ENCODE measurements around the gene PIM1.

Gene PIM1

DNA sequence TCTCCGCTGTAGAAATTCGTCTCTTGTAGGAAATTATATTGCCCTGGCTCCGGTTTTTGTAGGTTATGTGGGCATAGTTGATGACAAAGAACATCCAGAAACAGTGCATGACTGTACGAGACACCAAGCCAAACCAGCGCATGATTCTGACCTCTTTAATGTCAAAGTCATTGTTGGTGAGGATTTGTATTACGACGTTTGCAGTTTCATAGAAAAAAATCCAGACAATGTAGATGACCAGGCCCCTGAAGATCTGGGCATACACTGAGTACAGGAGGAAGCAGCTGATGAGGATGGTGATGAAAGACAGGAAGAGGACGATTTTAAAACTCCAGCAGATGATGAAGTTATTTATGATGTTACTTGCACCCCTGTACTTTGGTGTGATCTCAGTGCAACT, 48.6 kb downstream of the PIM1 start:
- in situ Hi-C loops (cut with HindIII; ENCODE audit: low sequenced_read_pairs), result no loop called here

DNA sequence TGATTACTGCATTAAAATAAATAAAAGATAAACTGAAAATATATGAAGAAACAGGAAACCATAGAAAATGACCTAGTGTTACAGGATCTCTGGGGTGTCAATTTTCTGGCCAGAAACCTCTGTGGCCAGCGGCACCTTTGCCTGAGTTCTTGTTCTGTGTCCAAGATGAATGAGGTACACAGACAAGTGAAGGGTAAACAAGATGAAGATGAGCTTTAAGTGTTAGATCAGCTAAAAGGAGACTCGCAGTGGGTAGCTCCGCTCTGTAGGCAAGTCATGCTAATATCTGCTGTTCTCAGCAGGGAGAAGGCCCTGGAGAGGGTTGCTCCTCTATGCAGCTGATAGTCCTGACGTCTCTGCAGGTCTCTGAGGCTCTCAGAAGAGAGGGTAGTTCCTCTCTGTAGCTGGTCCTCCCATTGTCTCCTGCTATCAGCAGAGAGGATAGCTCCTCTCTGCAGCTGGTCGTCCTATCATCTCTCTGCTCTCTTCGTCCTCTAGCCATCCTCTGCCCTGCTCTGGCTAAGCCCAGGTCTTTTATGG, 51.7 kb downstream of the PIM1 start:
- in situ Hi-C loops (cut with HindIII; ENCODE audit: low sequenced_read_pairs), result no loop called here

DNA sequence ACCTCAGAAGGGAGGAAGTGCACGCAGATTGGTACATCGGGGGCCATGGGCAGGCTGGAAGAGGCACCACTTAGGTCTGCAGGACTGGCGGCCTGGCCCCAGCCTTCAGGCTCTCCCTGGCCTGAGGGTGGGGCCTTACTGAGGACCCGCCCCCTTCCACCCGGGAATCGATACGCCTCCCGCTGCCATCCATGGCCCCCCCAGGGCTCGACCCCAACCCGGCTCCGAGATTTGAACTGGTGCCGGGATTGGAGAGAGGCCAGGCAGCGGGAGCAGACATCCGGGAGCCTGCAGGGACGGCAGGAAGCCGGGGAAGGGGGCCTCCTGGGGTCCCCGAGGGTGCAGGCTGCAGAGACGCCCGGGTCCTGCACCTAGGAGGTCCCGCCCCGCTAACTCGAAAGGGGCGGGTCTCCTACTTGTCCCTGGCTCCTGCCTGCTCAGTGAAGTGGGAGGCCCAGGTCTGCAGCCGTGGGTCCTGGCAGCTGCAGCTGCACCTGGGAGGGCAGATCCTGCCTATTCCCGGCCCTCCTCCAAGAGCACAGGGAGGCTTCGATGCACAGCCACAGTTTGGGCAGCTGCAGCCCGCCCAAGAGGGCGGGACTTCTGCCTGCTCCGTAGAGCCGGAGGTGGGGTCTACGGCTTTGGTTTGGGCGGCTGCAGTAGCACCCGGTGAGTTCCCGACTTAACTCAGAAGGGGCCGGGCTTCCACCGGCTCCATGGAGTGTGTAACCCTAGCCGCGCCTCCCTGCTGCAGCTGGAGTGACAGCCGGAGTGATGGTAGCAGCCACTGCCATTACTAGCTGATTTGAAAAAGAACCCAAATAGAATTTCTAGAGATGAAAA, 52.4 kb downstream of the PIM1 start:
- in situ Hi-C loops (cut with HindIII; ENCODE audit: low sequenced_read_pairs), result no loop called here

DNA sequence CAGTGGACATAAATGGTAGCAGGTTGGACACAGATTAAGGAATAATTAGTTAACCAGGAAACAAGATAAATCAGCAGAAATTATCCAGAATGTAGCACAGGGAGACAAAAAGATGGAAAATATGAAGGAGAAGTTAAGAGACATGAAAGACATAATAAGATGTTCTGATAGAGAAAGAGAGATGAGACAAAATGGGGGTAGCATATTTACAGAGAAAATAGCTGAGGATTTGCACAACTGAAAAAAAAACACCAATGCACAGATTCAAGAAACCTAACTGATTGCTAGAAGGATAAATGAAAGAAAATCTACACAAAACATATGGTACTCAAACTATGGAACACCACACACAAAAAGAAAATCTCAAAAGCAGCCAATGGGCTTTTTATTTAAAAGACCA, 53.0 kb downstream of the PIM1 start:
- in situ Hi-C loops (cut with HindIII; ENCODE audit: low sequenced_read_pairs), result no loop called here

Data from DLD1 (cell line).